Psoas muscle (tissue), 8 donors: Measurements from ENCODE around the gene TMEM59. TPM values are rescaled to one million over a fixed set of nuclear protein-coding genes. Genes with fewer than 3 reads are reported as not detected.
"Not testable (repeated sequence)": the region's sequence is repeated elsewhere in the genome, so short reads cannot be mapped to it uniquely, and the experiment has no call there.

Experiments used
- ATAC-seq, 4 donors: fragments of 200-7000 bp; cut with Tn5 transposase; one replicate each; pipeline ENCODE4 v1.9.1; 2020; ENCODE audit warnings: moderate library complexity in 3 of 4, mild to moderate bottlenecking in 2 of 4
- DNase-seq, 2 donors: peaks; one replicate each; pipeline ENCODE4 v3.0.0-alpha.2; 2020
- H3K27ac ChIP-seq: fragments of 200-600 bp; one replicate; pipeline ENCODE4 v1.8.0; 2022
- H3K27me3 ChIP-seq, 3 donors: fragments of 200-600 bp in 1 of 3; one replicate each; pipeline versions ENCODE4 v1.6.1 to v1.8.0; 2013 to 2022; ENCODE audit warnings: low read length in 2 of 3, mild to moderate bottlenecking in 2 of 3, moderate library complexity in 1 of 3; ENCODE audit not compliant: insufficient read depth in 3 of 3
- H3K36me3 ChIP-seq, 2 donors: fragments of 200-600 bp in 1 of 2; one replicate each; pipeline versions ENCODE4 v1.6.1 to v1.8.0; 2013 to 2022; ENCODE audit warnings: low read depth in 1 of 2, mild to moderate bottlenecking in 1 of 2, moderate library complexity in 1 of 2; ENCODE audit not compliant: insufficient read depth in 1 of 2
- H3K4me1 ChIP-seq: fragments of 200-600 bp; one replicate; pipeline ENCODE4 v1.8.0; 2022
- H3K4me3 ChIP-seq: fragments of 200-600 bp; one replicate; pipeline ENCODE4 v1.8.0; 2022; ENCODE audit warnings: mild to moderate bottlenecking
- H3K9me3 ChIP-seq: fragments of 200-600 bp; one replicate; pipeline ENCODE4 v1.8.0; 2022
- WGBS, 3 donors: extraction: QIAGEN DNeasy Blood & Tissue Kit; methylation state at CpG; one replicate each; pipeline versions ENCODE4 v1.1.6 to v1.1.7; 2013; 5-methylcytosine and 5-hydroxymethylcytosine counted together
- intact Hi-C, 2 donors: fragments of 100-400 bp; cut with DNase I; formaldehyde crosslinking; loops; one replicate each; pipeline versions ENCODE4 v1.11.0 to v1.14.2; 2022
- polyA plus RNA-seq, 3 donors: library from polyadenylated mRNA; stranded (reverse); fragments of 200-250 nt; gene quantifications; one replicate each; pipeline ENCODE4 v1.2.3, GENCODE V29; 2013
- total RNA-seq, 4 donors: library from RNA; stranded (reverse); fragmentation: NEBNext Ultra II Directional in 2 of 4; extraction: Animal tissue kit (Norgen Biotek cat#: 25700) in 2 of 4; gene quantifications; one replicate each; pipeline versions ENCODE4 v1.2.1 to v1.2.4, GENCODE V29; 2021 to 2023
- TF ChIP-seq, protein P1 (sequence below): fragments of 200-600 bp; IDR thresholded peaks from one replicate; pipeline ENCODE4 v1.8.0; 2022; ENCODE audit warnings: antibody characterized with exemption
- donor health status: healthy with polysubstance abuse.
- donor health status: DM: no; HTN: no; CAD: no; lungs with moderate emphysema.
- donor health status: Bipolar disorder and iron deficiency.
- donor health status: healthy.
- donor health status: DM: yes; HTN: yes; CAD: no.
- donor health status: DM: no; HTN: no; CAD: no.
- donor health status: DM: no; HTN: no; CAD: no.
- donor health status: DM: yes; HTN: yes; CAD: no.

Gene TMEM59
- total and polyA plus RNA-seq, 7 donors, result 123 to 240 (median 173) TPM

DNA sequence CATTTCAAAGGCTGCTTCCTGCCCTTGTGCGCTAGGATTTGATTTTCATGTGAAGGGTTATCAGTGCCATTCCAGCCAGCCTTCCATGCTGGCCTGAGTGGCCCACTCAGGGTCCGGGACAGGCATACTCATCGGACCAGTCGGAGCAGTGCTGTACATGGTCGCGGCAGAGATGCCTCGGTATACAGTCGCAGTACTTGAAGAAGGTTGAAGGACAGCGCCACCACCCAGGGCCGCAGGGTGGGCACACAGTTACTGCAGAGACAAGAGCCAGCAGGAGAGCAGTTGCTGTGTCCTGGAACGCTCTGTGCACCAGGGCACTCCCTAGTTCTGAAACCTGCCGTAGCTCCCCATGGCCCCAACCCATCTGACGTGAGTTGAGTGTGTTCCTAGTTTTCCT, 44.1 kb downstream of the TMEM59 start:
- TF ChIP-seq, protein P1, sequence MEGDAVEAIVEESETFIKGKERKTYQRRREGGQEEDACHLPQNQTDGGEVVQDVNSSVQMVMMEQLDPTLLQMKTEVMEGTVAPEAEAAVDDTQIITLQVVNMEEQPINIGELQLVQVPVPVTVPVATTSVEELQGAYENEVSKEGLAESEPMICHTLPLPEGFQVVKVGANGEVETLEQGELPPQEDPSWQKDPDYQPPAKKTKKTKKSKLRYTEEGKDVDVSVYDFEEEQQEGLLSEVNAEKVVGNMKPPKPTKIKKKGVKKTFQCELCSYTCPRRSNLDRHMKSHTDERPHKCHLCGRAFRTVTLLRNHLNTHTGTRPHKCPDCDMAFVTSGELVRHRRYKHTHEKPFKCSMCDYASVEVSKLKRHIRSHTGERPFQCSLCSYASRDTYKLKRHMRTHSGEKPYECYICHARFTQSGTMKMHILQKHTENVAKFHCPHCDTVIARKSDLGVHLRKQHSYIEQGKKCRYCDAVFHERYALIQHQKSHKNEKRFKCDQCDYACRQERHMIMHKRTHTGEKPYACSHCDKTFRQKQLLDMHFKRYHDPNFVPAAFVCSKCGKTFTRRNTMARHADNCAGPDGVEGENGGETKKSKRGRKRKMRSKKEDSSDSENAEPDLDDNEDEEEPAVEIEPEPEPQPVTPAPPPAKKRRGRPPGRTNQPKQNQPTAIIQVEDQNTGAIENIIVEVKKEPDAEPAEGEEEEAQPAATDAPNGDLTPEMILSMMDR, result no peak
- Histone ChIP-seq H3K4me3 (no peak overlapping the region), H3K4me1 (no peaks in the 10 kb centered on the region), H3K27ac (no peak overlapping the region), H3K27me3 (peaks cover 0 to 15% (median 7%) of the 10 kb centered on the region in 3 donors), H3K9me3 (no peaks in the 10 kb centered on the region), H3K36me3 (no peaks in the 10 kb centered on the region)
- intact Hi-C loops, result no loop called here
- no peak for ATAC-seq
- no peak for DNase-seq
- WGBS, 3 donors, result 73 to 80% (median 80%) methylated on average over 13 of the region's 13 CpGs

DNA sequence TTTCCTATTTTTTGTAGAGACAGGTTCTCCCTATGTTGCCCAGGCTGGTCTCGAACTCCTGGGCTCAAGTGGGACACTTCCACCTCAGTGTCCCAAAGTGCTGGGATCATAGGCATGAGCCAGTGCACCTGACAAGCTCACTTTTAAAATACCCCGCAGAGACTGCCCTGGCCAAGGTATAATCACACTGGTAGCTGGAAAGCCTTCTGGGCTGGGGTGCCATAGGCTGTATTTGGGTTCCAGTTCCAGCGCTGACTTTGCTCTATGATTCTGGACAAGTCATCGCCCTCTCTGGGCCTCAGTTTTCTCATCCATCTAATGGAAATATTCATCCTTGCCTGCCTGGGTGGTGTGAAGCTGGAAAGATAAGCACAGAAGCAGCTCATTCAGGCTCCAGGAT, 45.4 kb downstream of the TMEM59 start:
- H3K27me3 ChIP-seq, result peaks cover 0 to 15% (median 7%) of the 10 kb centered on the region in 3 donors
- H3K27ac ChIP-seq, result no peak overlapping the region
- no peak overlapping the region for H3K4me3 ChIP-seq
- H3K9me3 ChIP-seq, result no peaks in the 10 kb centered on the region
- no peak for DNase-seq
- TF ChIP-seq, protein P1, result no peak
- ATAC-seq, result no peak
- intact Hi-C loops, result no loop called here
- no peaks in the 10 kb centered on the region for H3K4me1 ChIP-seq
- 88 to 89% (median 89%) methylated on average over 4 of the region's 4 CpGs for WGBS, 3 donors
- H3K36me3 ChIP-seq, result no peaks in the 10 kb centered on the region

DNA sequence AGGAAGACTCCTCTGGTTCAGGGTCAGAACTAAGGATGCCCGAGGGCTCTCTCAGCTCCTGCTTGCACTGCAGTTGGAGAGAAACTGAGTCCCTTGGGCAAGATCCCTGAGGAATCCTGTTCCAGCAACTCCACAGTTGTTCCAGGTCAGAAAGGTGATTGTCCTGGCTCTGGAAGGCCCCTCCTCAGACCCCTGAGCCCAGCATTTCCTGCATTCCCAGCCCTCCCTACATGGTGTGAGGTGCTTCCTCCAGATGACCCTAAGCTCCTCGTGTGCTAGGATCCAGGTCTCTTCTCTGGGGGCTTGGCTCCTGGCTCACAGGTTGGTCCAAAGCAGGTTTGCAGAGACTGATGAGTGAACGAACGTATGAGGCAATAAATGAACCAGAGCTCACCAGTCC, 46.5 kb downstream of the TMEM59 start:
- no peak for DNase-seq
- H3K27me3 ChIP-seq, result peaks cover 0 to 6% (median 5%) of the 10 kb centered on the region in 3 donors
- H3K27ac ChIP-seq, result no peak overlapping the region
- TF ChIP-seq, protein P1, result no peak
- no peaks in the 10 kb centered on the region for H3K4me1 ChIP-seq
- no peaks in the 10 kb centered on the region for H3K9me3 ChIP-seq
- WGBS, 3 donors, result 56 to 67% (median 65%) methylated on average over 4 of the region's 4 CpGs
- no peak for ATAC-seq
- intact Hi-C loops, result no loop called here
- H3K4me3 ChIP-seq, result no peak overlapping the region
- no peaks in the 10 kb centered on the region for H3K36me3 ChIP-seq

DNA sequence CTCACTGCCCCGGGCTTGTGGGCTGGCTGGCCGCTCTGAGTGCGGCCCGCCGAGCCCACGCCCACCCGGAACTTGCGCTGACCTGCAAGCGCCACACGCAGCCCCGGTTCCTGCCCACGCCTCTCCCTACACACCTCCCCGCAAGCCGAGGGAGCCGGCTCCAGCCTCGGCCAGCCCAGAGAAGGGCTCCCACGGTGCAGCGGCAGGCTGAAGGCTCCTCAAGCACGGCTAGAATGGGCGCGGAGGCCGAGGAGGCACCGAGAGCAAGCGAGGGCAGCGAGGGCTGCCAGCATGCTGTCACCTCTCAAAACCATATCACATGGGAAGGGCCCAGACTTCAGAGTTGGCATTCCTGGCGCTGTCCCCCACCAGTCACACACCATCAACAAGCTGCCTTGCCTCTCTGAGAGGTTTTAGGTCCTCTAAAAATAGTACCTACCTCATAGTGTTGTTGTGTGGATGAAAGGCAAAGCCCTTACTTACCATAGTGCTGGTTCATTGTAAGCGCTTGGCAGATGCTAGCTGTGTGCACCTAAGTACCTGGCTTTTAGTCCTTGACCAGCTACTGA, 48.4 kb downstream of the TMEM59 start:
- H3K4me3 ChIP-seq, result no peak overlapping the region
- H3K9me3 ChIP-seq, result no peaks in the 10 kb centered on the region
- no peaks in the 10 kb centered on the region for H3K36me3 ChIP-seq
- intact Hi-C loops, result no loop called here
- no peak overlapping the region for H3K27ac ChIP-seq
- peaks cover 0 to 5% (median 0%) of the 10 kb centered on the region in 3 donors for H3K27me3 ChIP-seq
- no peak for DNase-seq
- WGBS, 3 donors, result 94 to 97% (median 94%) methylated on average over 24 to 27 of the region's 27 CpGs
- H3K4me1 ChIP-seq, result no peaks in the 10 kb centered on the region
- peak in 1 of 4 donors; percentile 46 for ATAC-seq
- TF ChIP-seq, protein P1, result no peak

DNA sequence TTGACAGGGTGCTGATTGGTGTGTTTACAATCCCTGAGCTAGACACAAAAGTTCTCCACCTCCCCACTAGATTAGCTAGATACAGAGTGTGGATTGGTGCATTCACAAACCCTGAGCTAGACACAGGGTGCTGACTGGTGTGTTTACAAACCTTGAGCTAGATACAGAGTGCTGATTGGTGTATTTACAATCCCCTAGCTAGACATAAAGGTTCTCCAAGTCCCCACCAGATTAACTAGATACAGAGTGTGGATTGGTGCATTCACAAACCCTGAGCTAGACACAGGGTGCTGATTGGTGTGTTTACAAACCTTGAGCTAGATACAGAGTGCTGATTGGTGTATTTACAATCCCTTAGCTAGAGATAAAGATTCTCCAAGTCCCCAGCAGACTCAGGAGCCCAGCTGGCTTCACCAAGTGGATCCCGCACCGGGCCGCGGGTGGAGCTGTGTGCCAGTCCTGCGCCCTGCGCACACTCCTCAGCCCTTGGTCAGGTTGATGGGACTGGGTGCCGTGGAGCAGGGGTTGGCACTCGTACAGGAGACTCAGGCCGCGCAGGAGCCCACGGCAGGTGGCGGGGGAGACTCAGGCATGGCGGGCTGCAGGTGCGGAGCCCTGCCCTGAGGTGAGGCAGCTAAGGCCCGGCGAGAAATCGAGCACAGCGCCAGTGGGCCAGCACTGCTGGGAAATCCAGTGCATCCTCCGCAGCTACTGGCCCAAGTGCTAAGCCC, 49.1 kb downstream of the TMEM59 start:
- H3K4me1 ChIP-seq, H3K4me3 ChIP-seq, H3K36me3 ChIP-seq, H3K27me3 ChIP-seq, H3K9me3 ChIP-seq, DNase-seq, intact Hi-C loops, ATAC-seq, H3K27ac ChIP-seq: not testable (repeated sequence)
- WGBS, 3 donors, result 90 to 96% (median 91%) methylated on average over 19 of the region's 19 CpGs
